22Rv1 (cell line): ENCODE measurements around the gene EDIL3.

ENCODE experiments used
- ZFX ChIP-seq: fragments of 450-650 bp; IDR thresholded peaks from 2 replicates; pipeline ENCODE4 v1.6.1; 2017; ENCODE audit warnings: antibody characterized with exemption, borderline replicate concordance
- TF ChIP-seq, protein P1 (sequence below): fragments of 450-650 bp; IDR thresholded peaks from 2 replicates; pipeline ENCODE4 v1.5.1; 2017; ENCODE audit warnings: mild to moderate bottlenecking

DNA sequence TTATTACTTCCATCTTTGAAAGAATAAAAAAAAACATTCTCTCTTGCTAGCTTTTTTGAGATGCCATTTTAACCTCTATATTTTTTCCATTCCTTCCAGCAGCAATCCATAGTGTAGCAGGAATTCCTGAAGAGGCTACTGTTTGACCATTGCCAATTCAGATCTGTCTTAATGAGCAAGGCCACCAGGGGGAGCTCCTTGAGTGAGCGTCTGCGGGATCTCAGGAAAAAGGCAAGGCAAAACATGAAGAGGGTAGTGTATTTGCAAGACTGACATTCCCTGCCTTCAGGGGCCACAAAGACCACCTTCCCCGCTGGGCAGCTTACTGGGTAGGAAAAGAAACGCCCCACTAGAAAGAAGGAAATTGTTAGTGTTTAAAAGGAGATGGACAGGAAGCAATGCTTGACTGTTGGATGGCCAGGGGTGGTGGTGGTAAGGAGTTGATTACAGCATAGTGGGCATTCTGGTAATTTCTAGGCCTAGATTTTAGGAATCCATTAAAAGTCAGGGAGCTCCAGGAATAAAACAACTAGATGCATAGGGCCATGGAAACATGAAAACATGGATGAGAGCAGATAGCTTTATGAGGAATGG lies 457.4 kb downstream of the EDIL3 start:
- TF ChIP-seq, protein P1, sequence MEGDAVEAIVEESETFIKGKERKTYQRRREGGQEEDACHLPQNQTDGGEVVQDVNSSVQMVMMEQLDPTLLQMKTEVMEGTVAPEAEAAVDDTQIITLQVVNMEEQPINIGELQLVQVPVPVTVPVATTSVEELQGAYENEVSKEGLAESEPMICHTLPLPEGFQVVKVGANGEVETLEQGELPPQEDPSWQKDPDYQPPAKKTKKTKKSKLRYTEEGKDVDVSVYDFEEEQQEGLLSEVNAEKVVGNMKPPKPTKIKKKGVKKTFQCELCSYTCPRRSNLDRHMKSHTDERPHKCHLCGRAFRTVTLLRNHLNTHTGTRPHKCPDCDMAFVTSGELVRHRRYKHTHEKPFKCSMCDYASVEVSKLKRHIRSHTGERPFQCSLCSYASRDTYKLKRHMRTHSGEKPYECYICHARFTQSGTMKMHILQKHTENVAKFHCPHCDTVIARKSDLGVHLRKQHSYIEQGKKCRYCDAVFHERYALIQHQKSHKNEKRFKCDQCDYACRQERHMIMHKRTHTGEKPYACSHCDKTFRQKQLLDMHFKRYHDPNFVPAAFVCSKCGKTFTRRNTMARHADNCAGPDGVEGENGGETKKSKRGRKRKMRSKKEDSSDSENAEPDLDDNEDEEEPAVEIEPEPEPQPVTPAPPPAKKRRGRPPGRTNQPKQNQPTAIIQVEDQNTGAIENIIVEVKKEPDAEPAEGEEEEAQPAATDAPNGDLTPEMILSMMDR, result peak; percentile 94
- TF ChIP-seq ZFX, result no peak
